H1 (cell line): Measurements from ENCODE around the gene REPS1. TPM values are rescaled to one million over a fixed set of nuclear protein-coding genes. Genes with fewer than 3 reads are reported as not detected.

ENCODE experiments used
- CTCF ChIA-PET: fragments of 300-600 bp; sonication (Branson Sonifier 250); formaldehyde crosslinking; loops from one replicate; lab custom pipeline; 2021; ENCODE audit not compliant: partially characterized antibody; lab: Charles Lee
- POLR2A ChIA-PET: fragments of 300-600 bp; sonication (Branson Sonifier 250); formaldehyde crosslinking; loops from one replicate; lab custom pipeline; 2021; ENCODE audit warnings: inconsistent platforms; ENCODE audit not compliant: partially characterized antibody; lab: Charles Lee
- DNase-seq, 2 experiments: peaks; one replicate each; pipeline versions ENCODE4 v3.0.0 to v3.0.0-alpha.2; 2010 to 2022; ENCODE audit warnings: low spot score in 2 of 2, low read depth in 1 of 2, mixed read lengths in 1 of 2
- FAIRE-seq: peaks from 2 replicates; lab custom pipeline; 2011; peaks lifted over from hg19 to GRCh38; lab: Jason Lieb, UNC
- H2AFZ ChIP-seq: 2 replicates; pipeline ENCODE4 v1.8.1; 2012; ENCODE audit warnings: low read length, inconsistent platforms
- H2AK5ac ChIP-seq: 2 replicates; pipeline ENCODE4 v1.6.1; 2013; ENCODE audit warnings: low read depth, low read length
- H2BK120ac ChIP-seq: replicated peaks from 2 replicates; pipeline ENCODE3; 2013; ENCODE audit warnings: low read depth, low read length, inconsistent platforms
- H2BK12ac ChIP-seq: 2 replicates; pipeline ENCODE4 v1.6.1; 2013; ENCODE audit warnings: low read depth, low read length
- H2BK15ac ChIP-seq: 2 replicates; pipeline ENCODE4 v1.6.1; 2013; ENCODE audit warnings: low read length
- H2BK20ac ChIP-seq: 2 replicates; pipeline ENCODE4 v1.6.1; 2013; ENCODE audit warnings: low read length
- H2BK5ac ChIP-seq: 2 replicates; pipeline ENCODE4 v1.6.1; 2013; ENCODE audit warnings: low read depth, low read length
- H3K14ac ChIP-seq: 2 replicates; pipeline ENCODE4 v1.6.1; 2013; ENCODE audit warnings: inconsistent platforms; ENCODE audit not compliant: insufficient read length
- H3K18ac ChIP-seq: 2 replicates; pipeline ENCODE4 v1.6.1; 2013; ENCODE audit warnings: low read length; ENCODE audit errors: extremely low read depth
- H3K23ac ChIP-seq: 2 replicates; pipeline ENCODE4 v1.6.1; 2013; ENCODE audit warnings: inconsistent platforms; ENCODE audit not compliant: insufficient read length
- H3K23me2 ChIP-seq: 2 replicates; pipeline ENCODE4 v1.6.1; 2013; ENCODE audit warnings: low read depth, low read length
- H3K27ac ChIP-seq: 2 replicates; pipeline ENCODE4 v1.6.1; 2011; ENCODE audit warnings: low read depth, low read length, inconsistent platforms
- H3K27me3 ChIP-seq, 4 experiments: replicated peaks in 1 of 4; 1 replicate in 1 of 4; 2 replicates in 3 of 4; pipeline versions ENCODE4 v1.6.1 to v1.8.1; 2011 to 2013; ENCODE audit warnings: low read length in 3 of 4, mild to moderate bottlenecking in 3 of 4, inconsistent platforms in 2 of 4, mixed read lengths in 2 of 4, moderate library complexity in 1 of 4; ENCODE audit not compliant: control insufficient read depth in 3 of 4, insufficient read depth in 3 of 4; ENCODE audit errors: extremely low read depth in 1 of 4
- H3K36me3 ChIP-seq, 4 experiments: 2 replicates each; pipeline versions ENCODE4 v1.6.1 to v1.8.1; 2011 to 2013; ENCODE audit warnings: mild to moderate bottlenecking in 4 of 4, low read length in 3 of 4, moderate library complexity in 2 of 4, control low read depth in 1 of 4, inconsistent platforms in 1 of 4; ENCODE audit not compliant: insufficient read depth in 4 of 4, control insufficient read depth in 2 of 4
- H3K4ac ChIP-seq: replicated peaks from 2 replicates; pipeline ENCODE3; 2013; ENCODE audit warnings: low read length, low read depth, mixed read lengths, inconsistent platforms; ENCODE audit not compliant: insufficient read length
- H3K4me1 ChIP-seq, 4 experiments: replicated peaks in 1 of 4; 1 replicate in 1 of 4; 2 replicates in 3 of 4; pipeline versions ENCODE4 v1.6.1 to v1.8.1; 2011 to 2013; ENCODE audit warnings: low read length in 3 of 4, inconsistent platforms in 2 of 4, mixed read lengths in 1 of 4; ENCODE audit not compliant: insufficient read depth in 4 of 4, control insufficient read depth in 3 of 4
- H3K4me2 ChIP-seq, 2 experiments: 2 replicates each; pipeline versions ENCODE4 v1.6.1 to v1.8.1; 2011 to 2013; ENCODE audit warnings: low read depth in 2 of 2, low read length in 2 of 2, control low read depth in 1 of 2, inconsistent platforms in 1 of 2, mild to moderate bottlenecking in 1 of 2; ENCODE audit not compliant: insufficient read depth in 1 of 2
- H3K4me3 ChIP-seq, 4 experiments: fragments of 200-600, 300-600 bp in 1 of 4; sonication (generic), shearing (Covaris generic), sonication (Bioruptor Twin) in 1 of 4; 2 replicates each; pipeline versions ENCODE4 v1.5.1 to v1.8.1; 2011 to 2016; ENCODE audit warnings: low read length in 4 of 4, low read depth in 3 of 4, control low read depth in 2 of 4, inconsistent platforms in 2 of 4, mild to moderate bottlenecking in 2 of 4, mixed read lengths in 1 of 4, moderate library complexity in 1 of 4; ENCODE audit not compliant: insufficient read depth in 2 of 4; ENCODE audit errors: extremely low read depth in 1 of 4
- H3K56ac ChIP-seq: replicated peaks from 2 replicates; pipeline ENCODE3; 2013; ENCODE audit warnings: low read depth, mild to moderate bottlenecking, mixed read lengths, low read length, inconsistent platforms; ENCODE audit not compliant: insufficient read length
- H3K79me1 ChIP-seq: 2 replicates; pipeline ENCODE4 v1.6.1; 2013; ENCODE audit warnings: low read depth, low read length, control low read depth
- H3K79me2 ChIP-seq, 2 experiments: 2 replicates each; pipeline versions ENCODE4 v1.6.1 to v1.8.1; 2012 to 2013; ENCODE audit warnings: low read length in 2 of 2, mild to moderate bottlenecking in 2 of 2, inconsistent platforms in 1 of 2; ENCODE audit not compliant: insufficient read depth in 2 of 2, control insufficient read depth in 1 of 2
- H3K9ac ChIP-seq, 4 experiments: replicated peaks in 1 of 4; 1 replicate in 1 of 4; 2 replicates in 3 of 4; pipeline versions ENCODE4 v1.6.1 to v1.8.1; 2011 to 2013; ENCODE audit warnings: low read depth in 3 of 4, low read length in 3 of 4, control low read depth in 2 of 4, mild to moderate bottlenecking in 2 of 4, moderate library complexity in 2 of 4, inconsistent platforms in 1 of 4; ENCODE audit errors: extremely low read depth in 1 of 4
- H3K9me3 ChIP-seq, 2 experiments: 2 replicates each; pipeline versions ENCODE4 v1.6.1 to v1.8.1; 2012 to 2013; ENCODE audit warnings: mild to moderate bottlenecking in 2 of 2, moderate library complexity in 2 of 2, control low read depth in 1 of 2, inconsistent platforms in 1 of 2, low read depth in 1 of 2, low read length in 1 of 2, mixed read lengths in 1 of 2; ENCODE audit not compliant: insufficient read depth in 2 of 2
- H4K20me1 ChIP-seq, 2 experiments: replicated peaks in 1 of 2; 2 replicates each; pipeline versions ENCODE3 to v1.8.1; 2011 to 2013; ENCODE audit warnings: inconsistent platforms in 2 of 2, low read length in 2 of 2, mild to moderate bottlenecking in 1 of 2; ENCODE audit not compliant: insufficient read depth in 2 of 2, control insufficient read depth in 1 of 2
- H4K5ac ChIP-seq: 2 replicates; pipeline ENCODE4 v1.6.1; 2013; ENCODE audit warnings: low read length, low read depth, mixed read lengths, inconsistent platforms; ENCODE audit not compliant: insufficient read length
- H4K8ac ChIP-seq: 2 replicates; pipeline ENCODE4 v1.8.0; 2013; ENCODE audit warnings: mild to moderate bottlenecking, moderate library complexity, low read length, inconsistent platforms; ENCODE audit not compliant: insufficient read depth; ENCODE audit errors: extremely low read depth
- H4K91ac ChIP-seq: replicated peaks from 2 replicates; pipeline ENCODE3; 2013; ENCODE audit warnings: low read length, mixed read lengths, inconsistent platforms; ENCODE audit not compliant: insufficient read length
- FOSL1 ChIP-seq: IDR thresholded peaks from 2 replicates; pipeline ENCODE4 v1.6.1; 2011; ENCODE audit warnings: mild to moderate bottlenecking, low read depth, low read length, moderate library complexity; ENCODE audit not compliant: insufficient read depth
- KDM4A ChIP-seq: IDR thresholded peaks from one replicate; pipeline ENCODE4 v1.7.1; 2012; ENCODE audit warnings: low read depth, mild to moderate bottlenecking, moderate library complexity, low read length, inconsistent platforms; ENCODE audit not compliant: severe bottlenecking
- PHF8 ChIP-seq: fragments of 200-600 bp; sonication (generic); conservative IDR thresholded peaks from 2 replicates; pipeline ENCODE4 v1.7.1; 2012; ENCODE audit warnings: low read depth, mild to moderate bottlenecking, inconsistent platforms, low read length, moderate library complexity
- WGBS, 2 experiments: shearing (Covaris generic) in 1 of 2; methylation state at CpG; one replicate each; pipeline versions ENCODE4 v1.1.6 to v1.1.7; 2013 to 2015; ENCODE audit warnings: low lambda C conversion rate in 2 of 2, mixed read lengths in 2 of 2, inconsistent platforms in 1 of 2, low coverage in 1 of 2, missing lambda C conversion rate in 1 of 2; ENCODE audit not compliant: insufficient replicate concordance in 2 of 2, insufficient coverage in 1 of 2, insufficient read length in 1 of 2; ENCODE audit errors: extremely low coverage in 1 of 2, missing lambda C conversion rate in 1 of 2; 5-methylcytosine and 5-hydroxymethylcytosine counted together
- polyA plus RNA-seq, 7 experiments: library from polyadenylated mRNA; depleted of rRNA in 3 of 7; stranded (reverse) in 5 of 7; unstranded in 2 of 7; fragments of >200 nt in 5 of 7; fragments of 200-250 nt in 2 of 7; gene quantifications; 1 replicate in 5 of 7; 2 replicates in 1 of 7; 4 replicates in 1 of 7; pipeline versions ENCODE4 v1.2.1 to v1.2.3, GENCODE V29; 2011 to 2013; ENCODE audit warnings: missing spikeins in 2 of 7, mixed read lengths in 2 of 7
- total RNA-seq: library from RNA; stranded (reverse); fragmentation: NEBNext Ultra II Directional; extraction: Animal tissue kit (Norgen Biotek cat#: 25700); gene quantifications from 2 replicates; pipeline ENCODE4 v1.2.1, GENCODE V29; 2021

The REPS1 gene
- total and polyA plus RNA-seq, 2 of the 8 experiments (the other 6 are each of a cell fraction or from before 2014, with no cell fraction given), result 52.1 to 68.9 TPM

GRCh38 chr6:138989098-138989983, 1.3 kb upstream of the REPS1 start:
- Histone ChIP-seq H4K8ac (no peak overlapping the region), H2BK5ac (no peak overlapping the region), H3K9me3 (no peaks in the 10 kb centered on the region), H2BK15ac (no peak overlapping the region), H3K23ac (no peak overlapping the region), H3K27me3 (no peaks in the 10 kb centered on the region), H3K27ac (no peak overlapping the region), H2BK120ac (no peak overlapping the region), H3K18ac (no peak overlapping the region), H3K4me1 (peaks cover 5 to 11% (median 7%) of the 10 kb centered on the region in 4 experiments), H3K23me2 (no peaks in the 10 kb centered on the region; the same call in 1 of the 2 replicates), H3K56ac (no peak overlapping the region), H4K5ac (no peak overlapping the region), H3K4me3 (no peak overlapping the region), H4K91ac (no peak overlapping the region), H3K79me1 (no peaks in the 10 kb centered on the region), H2AK5ac (no peak overlapping the region), H3K36me3 (no peaks in the 10 kb centered on the region), H3K14ac (no peak overlapping the region), H2BK20ac (no peak overlapping the region), H2BK12ac (no peak overlapping the region), H2AFZ (no peak overlapping the region), H3K4ac (no peak overlapping the region), H3K4me2 (0 out of 4 replicates have a peak overlapping the region, but pooled peaks of 1 of the 2 experiments have one; percentile 1), H3K9ac (no peak overlapping the region), H4K20me1 (peaks cover 1 to 4% of the 10 kb centered on the region in 2 experiments), H3K79me2 (peaks cover 13 to 32% of the 10 kb centered on the region in 2 experiments)
- WGBS, 2 experiments, result 93% methylated on average over 5 of the region's 5 CpGs; no CpG with 5 or more reads in 1 of the 2 experiments
- no peak for FAIRE-seq
- ChIA-PET CTCF (interaction anchor here (0.6 to 2.0 kb wide), 20 partner anchors 11 to 792 kb away, joined by 3 to 6 read pairs (median 4); no protein-coding TSS in a partner anchor), POLR2A (interaction anchor here (0.8 to 2.6 kb wide), 4 partner anchors 20 to 171 kb away, joined by 4 to 9 read pairs (median 6); partner anchors contain the start of gene ABRACL)
- no peak for DNase-seq
- TF ChIP-seq PHF8 (no peak), FOSL1 (no peak), KDM4A (no peak)
